Neural cell (in vitro differentiated cells): ENCODE measurements around the gene XXYLT1.

Source experiments
- EP300 ChIP-seq: fragments of 450-650 bp; conservative IDR thresholded peaks from 2 replicates; pipeline ENCODE4 v1.6.1; 2014; ENCODE audit warnings: antibody characterized with exemption, mild to moderate bottlenecking, moderate library complexity; ENCODE audit not compliant: poor library complexity, severe bottlenecking
- EZH2 ChIP-seq: fragments of 200-600, 300-800 bp; shearing (Covaris generic), sonication (generic); IDR thresholded peaks from 2 replicates; pipeline ENCODE4 v1.6.1; 2014; ENCODE audit warnings: antibody characterized with exemption, low read length, borderline replicate concordance, mild to moderate bottlenecking; ENCODE audit not compliant: insufficient read depth, poor library complexity, severe bottlenecking
- POLR2AphosphoS5 ChIP-seq: IDR thresholded peaks from 2 replicates; pipeline ENCODE4 v1.6.1; 2012
- TAF1 ChIP-seq: IDR thresholded peaks from 2 replicates; pipeline ENCODE4 v1.6.1; 2012; ENCODE audit warnings: low read depth
- TF ChIP-seq, protein P1 (sequence below): fragments of 450-650 bp; IDR thresholded peaks from 2 replicates; pipeline ENCODE4 v1.5.1; 2014; ENCODE audit warnings: antibody characterized with exemption, mild to moderate bottlenecking, moderate library complexity; ENCODE audit not compliant: poor library complexity, severe bottlenecking
- TF ChIP-seq, protein P2 (sequence below): IDR thresholded peaks from 2 replicates; pipeline ENCODE4 v1.6.1; 2012; ENCODE audit warnings: borderline replicate concordance

DNA sequence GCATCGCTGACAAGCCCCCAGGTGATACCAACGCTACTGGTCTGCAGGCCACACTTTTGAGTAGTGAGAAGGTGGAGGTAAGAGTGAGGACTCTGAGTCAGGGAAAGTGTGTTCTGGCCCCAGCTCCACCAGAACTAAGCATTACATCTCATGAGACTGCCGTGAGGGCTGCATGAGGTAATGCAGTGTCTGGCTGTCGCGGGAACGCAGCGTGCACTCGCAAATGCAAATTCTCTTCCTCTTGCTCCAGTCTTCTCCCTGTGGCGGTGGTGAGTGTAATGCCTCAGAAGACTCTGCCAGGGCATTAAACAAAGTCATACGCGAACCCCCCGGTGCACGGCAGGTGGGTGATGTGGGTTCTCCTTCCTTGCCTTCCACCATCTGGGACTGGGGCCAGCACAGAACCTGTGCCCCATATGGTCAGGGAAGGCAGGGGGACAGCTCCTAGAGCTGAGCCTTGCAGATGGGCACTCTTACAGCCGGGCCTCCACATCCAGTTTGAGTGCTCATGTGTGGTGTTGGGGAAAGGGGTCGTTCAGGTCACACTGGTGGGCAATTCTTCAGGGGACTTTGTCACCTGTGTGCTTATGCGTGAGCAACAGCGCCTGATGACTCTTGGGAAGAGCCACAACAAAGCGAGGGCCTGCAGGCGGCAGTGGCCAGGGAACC is 175.8 kb downstream of the XXYLT1 start:
- TF ChIP-seq, protein P1, sequence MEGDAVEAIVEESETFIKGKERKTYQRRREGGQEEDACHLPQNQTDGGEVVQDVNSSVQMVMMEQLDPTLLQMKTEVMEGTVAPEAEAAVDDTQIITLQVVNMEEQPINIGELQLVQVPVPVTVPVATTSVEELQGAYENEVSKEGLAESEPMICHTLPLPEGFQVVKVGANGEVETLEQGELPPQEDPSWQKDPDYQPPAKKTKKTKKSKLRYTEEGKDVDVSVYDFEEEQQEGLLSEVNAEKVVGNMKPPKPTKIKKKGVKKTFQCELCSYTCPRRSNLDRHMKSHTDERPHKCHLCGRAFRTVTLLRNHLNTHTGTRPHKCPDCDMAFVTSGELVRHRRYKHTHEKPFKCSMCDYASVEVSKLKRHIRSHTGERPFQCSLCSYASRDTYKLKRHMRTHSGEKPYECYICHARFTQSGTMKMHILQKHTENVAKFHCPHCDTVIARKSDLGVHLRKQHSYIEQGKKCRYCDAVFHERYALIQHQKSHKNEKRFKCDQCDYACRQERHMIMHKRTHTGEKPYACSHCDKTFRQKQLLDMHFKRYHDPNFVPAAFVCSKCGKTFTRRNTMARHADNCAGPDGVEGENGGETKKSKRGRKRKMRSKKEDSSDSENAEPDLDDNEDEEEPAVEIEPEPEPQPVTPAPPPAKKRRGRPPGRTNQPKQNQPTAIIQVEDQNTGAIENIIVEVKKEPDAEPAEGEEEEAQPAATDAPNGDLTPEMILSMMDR, result no peak
- TF ChIP-seq POLR2AphosphoS5 (no peak), TAF1 (no peak), EP300 (no peak), EZH2 (no peak)
- TF ChIP-seq, protein P2, sequence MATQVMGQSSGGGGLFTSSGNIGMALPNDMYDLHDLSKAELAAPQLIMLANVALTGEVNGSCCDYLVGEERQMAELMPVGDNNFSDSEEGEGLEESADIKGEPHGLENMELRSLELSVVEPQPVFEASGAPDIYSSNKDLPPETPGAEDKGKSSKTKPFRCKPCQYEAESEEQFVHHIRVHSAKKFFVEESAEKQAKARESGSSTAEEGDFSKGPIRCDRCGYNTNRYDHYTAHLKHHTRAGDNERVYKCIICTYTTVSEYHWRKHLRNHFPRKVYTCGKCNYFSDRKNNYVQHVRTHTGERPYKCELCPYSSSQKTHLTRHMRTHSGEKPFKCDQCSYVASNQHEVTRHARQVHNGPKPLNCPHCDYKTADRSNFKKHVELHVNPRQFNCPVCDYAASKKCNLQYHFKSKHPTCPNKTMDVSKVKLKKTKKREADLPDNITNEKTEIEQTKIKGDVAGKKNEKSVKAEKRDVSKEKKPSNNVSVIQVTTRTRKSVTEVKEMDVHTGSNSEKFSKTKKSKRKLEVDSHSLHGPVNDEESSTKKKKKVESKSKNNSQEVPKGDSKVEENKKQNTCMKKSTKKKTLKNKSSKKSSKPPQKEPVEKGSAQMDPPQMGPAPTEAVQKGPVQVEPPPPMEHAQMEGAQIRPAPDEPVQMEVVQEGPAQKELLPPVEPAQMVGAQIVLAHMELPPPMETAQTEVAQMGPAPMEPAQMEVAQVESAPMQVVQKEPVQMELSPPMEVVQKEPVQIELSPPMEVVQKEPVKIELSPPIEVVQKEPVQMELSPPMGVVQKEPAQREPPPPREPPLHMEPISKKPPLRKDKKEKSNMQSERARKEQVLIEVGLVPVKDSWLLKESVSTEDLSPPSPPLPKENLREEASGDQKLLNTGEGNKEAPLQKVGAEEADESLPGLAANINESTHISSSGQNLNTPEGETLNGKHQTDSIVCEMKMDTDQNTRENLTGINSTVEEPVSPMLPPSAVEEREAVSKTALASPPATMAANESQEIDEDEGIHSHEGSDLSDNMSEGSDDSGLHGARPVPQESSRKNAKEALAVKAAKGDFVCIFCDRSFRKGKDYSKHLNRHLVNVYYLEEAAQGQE, result no peak
